HG03045 (cell line): ENCODE measurements around the gene TBX18.

Source experiments
- ATAC-seq: cut with Tn5 transposase; IDR thresholded peaks from one replicate; pipeline ENCODE4 v1.9.1; 2021; ENCODE audit warnings: mild to moderate bottlenecking, moderate library complexity; ENCODE audit not compliant: unreplicated experiment

The TBX18 gene

DNA sequence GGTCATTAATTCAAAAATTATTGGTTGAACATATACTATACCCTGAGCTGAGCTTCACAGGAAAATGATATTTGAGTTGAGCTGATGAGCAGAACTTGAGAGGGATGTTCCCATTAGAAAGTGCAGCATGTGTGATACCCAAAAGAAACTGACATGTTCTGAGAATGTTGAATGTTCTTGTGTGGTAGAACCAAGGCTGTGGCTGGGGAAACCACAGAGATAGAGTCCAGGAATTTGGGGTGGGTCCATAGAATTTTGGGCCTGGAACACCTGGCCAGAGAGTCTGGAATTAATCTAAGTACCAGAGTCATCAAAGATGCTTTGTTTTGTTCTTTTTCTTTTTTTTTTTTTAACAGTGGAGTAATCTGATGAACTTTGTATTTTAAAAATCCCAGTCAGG is 88.7 kb downstream of the TBX18 start:
- no peak for ATAC-seq

DNA sequence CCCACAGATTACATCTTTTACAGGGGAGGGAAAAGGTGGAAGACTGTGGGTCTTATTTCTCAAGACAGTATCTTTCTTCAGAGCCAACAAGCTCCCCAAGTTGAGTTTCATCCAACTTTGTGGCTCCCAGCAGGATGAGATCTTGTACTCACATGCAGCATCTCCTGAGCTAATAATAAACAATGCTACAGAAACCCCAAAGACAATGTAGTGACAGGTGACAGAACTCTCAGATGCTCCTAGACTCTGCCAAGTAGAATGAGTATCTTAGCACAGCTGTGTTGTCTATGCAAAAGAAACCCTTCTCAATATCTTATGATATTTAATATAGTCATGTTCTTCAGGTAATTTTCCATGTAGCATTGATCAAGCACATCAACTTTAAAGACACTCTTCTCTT is 90.0 kb downstream of the TBX18 start:
- no peak for ATAC-seq

DNA sequence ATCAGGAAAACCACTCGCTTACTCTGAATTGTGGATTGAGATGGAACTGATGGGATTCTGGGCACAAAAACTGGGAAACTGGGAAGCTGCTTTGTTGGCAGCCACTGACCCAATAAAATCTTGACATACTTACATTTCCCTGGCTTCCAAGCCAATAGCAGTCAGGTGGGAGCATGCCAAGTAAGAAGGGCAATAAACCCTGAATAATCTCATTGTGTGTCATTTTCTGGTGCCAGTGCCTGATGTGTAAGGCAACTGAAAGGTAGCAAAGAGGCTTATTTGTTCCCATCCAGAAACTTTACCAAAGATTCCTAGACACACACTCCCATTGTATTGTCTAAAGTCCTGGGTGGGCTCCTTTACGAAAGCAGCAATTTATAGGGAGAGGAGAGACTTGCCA is 93.2 kb downstream of the TBX18 start:
- no peak for ATAC-seq

DNA sequence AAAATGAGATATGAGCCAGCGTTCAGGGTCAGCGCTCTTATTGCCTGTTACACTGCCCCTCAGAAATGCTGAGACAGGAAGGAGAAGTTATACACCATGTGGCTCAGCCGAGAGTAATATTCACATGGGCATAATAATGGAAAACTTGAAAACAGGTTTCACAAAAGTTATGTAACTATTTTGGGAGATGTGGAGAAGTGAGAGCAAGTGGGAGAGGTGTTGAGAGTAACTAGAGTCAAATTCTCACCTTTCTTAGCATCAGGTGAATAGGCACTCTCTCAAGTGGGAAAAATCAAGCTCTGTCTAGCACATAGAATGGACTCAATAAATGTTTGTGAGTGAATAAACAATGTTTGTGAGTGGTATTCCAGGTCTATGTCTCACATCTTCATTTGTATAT is 94.5 kb downstream of the TBX18 start:
- ATAC-seq, result no peak

DNA sequence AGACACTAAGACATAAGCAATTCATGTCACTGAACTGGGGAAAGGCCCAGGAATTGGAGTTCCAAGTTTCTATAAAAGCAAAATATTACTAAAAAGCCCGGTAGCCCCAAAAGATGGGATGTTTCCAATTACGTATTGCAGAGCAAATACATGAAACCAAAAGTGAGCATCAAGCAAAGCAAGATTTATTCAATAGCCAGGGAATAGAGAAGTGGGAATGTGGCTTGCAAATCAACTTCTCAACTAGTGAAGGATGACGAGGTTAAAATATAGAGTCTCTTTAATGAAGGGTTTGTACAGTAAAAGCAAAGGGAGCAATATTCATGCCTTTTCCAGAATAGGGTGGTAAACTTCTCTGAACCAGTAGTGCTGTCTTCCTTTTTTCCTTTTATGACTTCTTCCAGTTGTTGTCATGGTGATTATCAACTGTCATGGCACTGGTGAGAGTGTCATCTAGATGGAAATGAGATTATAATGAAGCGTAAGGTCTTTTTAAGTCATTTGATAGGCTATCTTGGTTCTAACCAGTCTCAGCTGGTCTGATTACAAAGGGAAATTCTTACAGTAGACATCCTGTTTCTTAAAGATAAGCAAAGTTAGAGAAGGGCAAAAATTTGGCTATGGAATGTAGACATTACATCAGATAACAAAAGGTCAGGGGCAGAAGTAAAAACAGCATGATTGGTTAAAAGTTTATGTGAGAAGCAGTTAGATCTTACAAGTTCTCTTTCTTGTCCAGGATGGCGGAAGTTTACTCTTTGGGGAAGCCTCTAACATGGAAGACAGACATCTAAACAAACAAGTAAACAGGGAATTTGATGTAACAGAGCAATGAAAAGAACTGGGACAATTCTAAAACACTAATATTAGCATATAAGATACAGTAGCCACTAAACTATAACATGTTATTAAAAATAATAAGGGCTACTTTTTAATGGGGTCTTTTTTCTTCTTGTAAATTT is 96.9 kb downstream of the TBX18 start:
- ATAC-seq, result no peak

DNA sequence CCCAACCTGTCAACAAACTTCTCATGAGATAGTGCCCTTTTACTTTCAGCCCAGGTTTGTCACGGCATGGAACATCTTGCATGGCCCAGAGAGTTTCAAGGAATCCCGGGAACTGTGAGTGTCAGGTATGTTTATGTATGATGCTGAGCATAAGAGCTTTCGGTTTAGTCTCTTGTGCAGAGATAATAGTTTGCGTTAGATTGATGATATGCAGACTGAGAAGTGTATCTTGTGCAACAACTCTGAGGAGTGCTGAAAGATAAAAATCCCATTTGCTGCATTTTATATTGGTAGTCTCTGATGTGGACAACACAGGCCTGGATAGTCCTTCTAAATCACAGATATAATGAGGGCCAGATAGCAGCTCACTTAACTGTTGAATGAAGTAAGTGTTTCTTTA is 99.0 kb downstream of the TBX18 start:
- ATAC-seq, result no peak

DNA sequence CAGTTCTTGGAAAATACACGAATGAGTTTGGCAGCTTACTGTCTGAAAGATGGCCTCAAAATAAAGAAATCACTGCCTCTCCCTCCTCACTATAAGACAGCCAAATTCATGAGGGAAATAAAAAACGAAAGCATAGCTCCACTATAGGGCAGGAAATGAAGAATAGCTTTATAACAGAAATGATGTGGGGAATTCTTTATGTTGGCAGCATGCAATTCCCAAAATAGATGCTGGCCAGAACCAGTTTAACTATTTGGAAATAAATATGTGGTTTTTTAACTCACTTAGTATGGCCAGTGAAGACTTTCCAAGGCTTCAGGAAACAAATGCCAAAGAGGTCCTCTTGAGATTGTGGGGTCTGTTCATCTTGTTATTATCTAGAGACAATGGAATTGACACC is 100.5 kb downstream of the TBX18 start:
- ATAC-seq, result no peak

DNA sequence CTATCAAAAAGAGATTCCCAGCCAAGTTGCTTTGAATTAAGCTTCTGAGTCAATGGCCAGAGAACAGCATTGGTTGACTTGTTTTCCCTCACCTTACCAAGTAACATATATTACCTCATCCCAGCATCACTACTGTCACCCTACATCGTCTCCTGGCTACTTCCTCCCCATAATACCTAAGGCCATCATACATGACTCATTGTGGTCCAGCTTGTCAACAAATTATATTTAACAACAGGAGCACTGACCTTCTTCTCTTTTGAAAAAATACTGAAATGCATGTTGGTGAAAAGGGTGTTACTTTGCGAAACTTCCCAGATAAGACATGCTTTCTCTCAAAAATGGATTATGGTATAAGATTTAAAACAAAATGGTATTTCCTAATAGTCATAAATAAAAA is 106.9 kb downstream of the TBX18 start:
- ATAC-seq, result no peak

DNA sequence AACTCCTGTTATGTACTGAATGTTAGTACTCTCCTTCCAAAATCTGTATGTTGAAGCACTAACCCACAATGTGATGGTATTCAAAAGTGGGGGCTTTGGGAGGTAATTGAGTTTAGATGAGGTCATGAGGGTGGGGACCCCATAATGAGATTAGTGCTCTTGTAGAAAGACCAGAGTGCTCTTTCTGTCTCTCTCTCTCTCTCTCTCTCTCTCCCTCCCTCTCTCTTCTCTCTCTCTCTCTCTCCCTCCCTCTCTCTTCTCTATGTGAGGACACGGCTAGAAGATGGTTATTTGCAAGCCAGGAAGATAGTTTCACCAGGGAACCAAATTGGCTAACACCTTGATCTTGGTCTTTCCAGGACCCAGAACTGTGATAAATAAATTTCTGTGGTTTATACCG is 107.4 kb downstream of the TBX18 start:
- ATAC-seq, result no peak

DNA sequence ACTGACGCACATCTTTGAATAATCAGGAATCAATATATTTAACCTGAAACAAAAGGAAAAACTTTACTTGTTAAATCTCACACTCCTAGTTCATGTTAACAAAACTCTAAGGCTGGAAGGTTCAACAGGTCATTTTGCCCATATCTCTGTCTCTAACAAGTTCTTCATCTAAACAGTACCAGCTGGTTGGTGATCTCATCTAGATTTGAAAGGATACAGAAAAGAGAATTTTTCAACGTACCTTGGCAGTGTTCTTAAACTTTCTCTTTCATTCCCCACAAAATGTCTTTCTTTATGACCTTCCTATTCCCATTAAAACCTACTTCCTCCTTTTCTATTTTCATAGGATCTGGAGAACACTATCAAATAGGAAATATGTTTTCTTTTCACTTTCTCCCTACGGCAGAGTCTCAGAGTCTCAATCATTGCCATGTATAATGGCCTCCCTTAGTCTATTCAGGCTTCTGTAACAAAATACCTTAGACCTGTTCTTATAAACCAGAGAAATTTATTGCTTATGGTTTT is 111.3 kb downstream of the TBX18 start:
- ATAC-seq, result no peak

DNA sequence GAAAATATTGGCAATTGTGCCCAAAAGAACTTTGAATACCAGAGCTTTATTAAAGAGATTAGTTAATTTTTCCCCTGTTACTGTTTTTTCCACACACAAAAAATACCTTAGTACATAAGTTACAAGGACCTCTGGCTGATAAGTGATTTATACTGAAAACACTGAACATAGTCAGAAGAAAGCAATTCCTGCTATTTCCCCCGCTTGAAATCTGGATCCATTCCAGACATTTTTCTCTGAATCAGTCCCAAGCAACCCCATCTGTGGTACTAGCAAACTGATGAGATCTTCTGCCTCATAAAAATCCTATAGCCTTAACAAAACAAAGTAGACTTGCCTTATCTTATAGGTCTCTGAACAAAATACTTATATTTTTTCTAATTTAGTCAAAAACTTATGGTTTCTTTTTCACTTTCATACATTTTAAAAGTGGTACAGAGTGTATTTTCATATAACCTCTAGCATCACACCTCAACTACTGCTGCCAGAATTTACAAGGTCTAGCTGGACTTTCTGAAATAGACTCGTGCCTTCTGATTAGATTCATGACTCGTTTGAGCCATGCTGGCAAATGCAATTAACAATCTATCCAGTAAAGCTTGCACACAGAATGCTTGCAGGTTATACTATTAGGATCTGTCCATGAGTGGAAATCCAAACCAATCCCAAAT is 111.9 kb downstream of the TBX18 start:
- ATAC-seq, result no peak

DNA sequence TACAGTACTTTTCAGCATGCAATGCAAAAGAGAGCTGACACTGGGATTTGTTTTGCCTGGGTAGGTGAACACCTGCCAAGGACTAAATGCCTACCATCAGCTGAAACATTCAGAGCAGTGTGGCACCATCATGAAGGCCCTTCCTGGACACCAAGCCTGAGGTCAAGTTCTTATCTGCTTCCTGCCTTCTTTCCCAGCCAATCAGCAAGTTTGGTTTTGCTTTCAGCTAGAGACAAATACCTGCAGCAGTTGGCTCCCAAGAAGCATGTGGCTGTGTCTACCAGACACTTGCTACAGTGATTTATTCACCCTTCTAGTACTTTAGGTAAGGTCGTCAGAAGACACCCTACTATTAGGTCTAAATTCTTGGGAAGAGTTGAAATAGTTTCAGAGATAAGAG is 112.8 kb downstream of the TBX18 start:
- ATAC-seq, result no peak

DNA sequence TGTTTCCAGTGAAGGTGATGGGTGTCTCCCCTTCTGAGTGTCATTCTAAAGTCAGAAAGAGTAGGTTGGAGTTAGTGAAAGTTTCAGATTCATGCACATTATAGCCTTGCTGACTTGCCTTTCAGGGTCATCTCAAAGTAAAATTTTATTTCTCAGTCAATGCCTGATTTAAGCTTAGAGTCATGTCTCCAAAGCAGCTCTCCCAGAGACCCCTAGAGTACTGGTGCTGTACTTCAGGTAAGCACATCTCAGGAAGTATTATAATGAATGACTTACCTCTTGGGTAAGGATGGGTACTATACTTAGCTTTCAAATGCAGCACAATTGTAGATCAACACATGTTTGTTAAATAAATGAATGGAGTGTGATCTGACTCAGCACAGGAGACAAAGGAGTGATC is 116.0 kb downstream of the TBX18 start:
- no peak for ATAC-seq

DNA sequence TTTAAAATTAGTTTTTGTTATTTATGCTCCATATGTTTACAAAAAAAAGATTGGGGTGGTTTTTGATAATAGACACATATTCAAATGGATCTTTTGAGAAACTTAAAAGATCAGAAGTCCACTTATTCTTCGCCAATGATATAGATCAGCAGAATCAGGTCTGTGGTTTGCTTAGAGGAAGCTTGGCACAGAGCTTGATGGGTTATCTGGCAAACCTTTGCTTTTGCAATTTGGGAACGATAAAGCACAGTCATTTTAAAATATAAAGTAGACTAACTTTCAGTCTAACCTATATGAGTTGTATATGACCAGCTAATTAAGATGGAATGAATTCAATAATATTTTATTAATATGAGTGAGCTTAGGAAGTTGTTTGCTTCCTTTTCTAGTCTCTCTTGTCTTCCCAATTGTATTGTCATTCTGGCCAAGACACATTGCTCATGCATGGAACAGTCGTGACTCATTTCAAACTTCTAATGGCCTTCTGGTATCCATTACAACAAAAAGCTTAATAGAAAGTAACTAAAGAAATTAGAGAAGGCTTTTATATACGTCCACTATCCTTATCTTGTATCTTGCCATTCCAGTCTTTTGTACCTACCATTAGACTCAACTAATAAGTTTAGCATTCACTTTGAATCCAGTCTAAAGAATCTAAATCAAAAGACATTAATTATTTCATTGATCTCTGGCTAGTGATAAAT is 118.7 kb downstream of the TBX18 start:
- ATAC-seq, result no peak

DNA sequence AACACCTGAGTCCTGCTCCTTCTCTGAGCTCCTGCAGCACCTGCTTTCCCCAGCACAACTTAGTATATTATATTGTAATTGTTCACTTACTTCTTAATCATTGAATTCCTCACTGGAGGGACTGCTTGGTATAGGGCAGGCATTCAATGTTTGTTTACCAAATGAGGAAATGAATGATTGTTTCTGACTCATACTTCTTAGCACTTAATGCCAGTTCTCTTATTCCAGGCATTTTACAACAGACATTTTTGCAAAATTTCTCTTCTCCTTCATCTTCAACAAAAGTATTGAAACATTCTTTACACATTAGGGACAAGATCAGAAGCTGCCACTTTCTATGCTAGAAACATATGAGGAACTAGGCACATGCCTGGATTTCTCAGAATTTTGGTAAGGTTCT is 119.4 kb downstream of the TBX18 start:
- ATAC-seq, result no peak

DNA sequence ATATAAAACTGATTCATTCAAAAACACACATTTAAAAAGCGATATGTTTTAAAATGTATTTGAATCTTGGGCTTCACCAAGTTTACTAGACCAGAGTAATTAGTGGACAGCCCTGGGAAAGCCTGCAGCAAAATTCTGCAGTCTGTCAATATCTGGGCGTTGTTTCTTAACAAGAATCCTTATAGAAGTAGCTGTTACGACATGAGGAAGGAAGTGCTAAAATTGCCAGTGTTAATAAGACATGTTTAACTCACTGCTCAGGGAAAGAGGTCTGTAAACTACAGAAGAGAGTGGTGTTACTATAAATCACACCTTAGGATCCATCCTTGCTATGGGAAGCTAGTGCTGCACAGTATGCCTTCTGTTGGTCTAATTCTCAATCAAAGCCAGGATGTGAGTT is 120.6 kb downstream of the TBX18 start:
- no peak for ATAC-seq

DNA sequence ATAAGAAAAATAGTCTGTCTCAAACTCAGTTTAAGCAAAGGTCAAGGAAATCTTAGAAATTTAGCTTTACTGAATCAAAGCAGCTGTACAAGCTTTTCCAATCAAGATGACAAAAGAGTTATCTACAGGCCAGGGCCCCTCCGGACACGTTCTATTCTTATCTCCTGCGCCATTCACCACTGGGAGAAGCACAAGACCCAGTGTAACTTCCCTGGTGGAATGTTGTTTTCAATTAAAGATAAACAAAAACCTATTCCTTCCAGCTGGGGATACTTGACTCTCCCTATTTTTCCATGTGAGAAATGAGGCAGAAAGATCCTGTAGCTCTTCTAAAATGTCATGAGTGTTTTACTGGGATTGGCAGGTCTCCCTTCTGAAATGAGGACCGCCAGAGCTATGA is 123.3 kb downstream of the TBX18 start:
- ATAC-seq, result no peak

DNA sequence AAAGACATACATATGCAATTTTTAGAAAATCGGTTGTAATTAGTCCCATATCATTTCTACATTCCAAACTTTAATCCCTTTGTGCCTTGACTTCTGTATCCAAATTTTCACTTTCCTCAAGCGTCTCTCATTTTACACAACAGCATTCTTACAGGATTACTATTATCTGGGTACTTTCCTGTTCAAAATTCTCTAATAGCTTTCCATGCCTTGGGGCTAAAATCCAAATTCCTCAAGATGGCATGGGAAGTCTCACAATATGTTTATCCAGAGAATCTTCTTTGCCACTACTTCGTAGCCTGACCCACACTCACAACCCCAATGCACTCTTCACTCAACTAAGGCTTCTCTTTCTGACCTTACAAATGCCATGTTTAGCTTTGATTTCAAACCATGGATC is 125.0 kb downstream of the TBX18 start:
- ATAC-seq, result no peak

DNA sequence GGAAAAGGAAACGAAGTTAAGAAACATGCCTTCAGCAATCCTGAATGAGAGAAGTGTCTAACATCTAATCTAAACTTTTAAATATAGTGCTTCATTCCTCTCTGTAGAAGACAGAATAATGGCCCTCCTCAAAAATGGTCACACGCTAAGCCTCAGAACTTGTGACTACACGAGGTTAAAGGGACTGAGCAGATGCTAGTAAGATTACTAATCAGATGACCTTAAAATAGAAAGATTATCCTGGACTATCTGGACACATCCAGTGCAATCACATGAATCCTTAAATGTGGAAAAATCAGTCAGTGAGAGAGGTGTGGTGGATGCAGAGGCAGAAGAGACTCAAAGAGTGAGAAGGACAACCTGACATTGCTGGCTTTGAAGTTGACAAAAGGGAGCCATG is 126.1 kb downstream of the TBX18 start:
- ATAC-seq, result no peak
